NT2/D1 (cell line): ENCODE data around the gene DDX28.

ENCODE experiments used
- SUZ12 ChIP-seq: IDR thresholded peaks from 2 replicates; pipeline ENCODE4 v1.6.1; 2011; ENCODE audit not compliant: insufficient read length, insufficient read depth; ENCODE audit errors: extremely low read depth
- ZNF274 ChIP-seq: IDR thresholded peaks from 2 replicates; pipeline ENCODE4 v1.6.1; 2011; ENCODE audit warnings: mild to moderate bottlenecking, low read depth, low read length

DNA sequence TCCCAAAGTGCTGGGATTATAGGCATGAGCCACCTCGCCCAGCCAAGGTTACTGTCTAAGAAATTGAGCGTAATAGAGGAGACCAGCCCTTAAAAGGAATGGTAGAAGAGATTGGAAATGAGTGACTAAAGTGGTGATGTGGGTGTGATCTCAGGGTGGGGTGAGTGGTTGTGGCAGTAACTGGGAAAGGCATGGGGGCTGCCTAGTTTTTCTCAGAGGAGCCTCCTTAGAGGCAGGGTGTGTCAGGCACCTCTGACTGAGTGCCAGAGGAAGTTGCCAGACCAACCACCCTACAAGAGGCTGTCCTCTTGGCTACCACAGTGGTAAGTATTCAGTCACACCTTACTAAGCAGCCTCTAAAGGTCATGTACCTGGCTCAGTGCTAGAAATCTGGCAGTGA, 8.9 kb upstream of the DDX28 start:
- TF ChIP-seq SUZ12 (no peak), ZNF274 (no peak)
